Psoas muscle (tissue), 8 donors: ENCODE measurements around the gene PCSK4. TPM values are rescaled to one million over a fixed set of nuclear protein-coding genes. Genes with fewer than 3 reads are reported as not detected.

Source experiments
- ATAC-seq, 4 donors: fragments of 200-7000 bp; cut with Tn5 transposase; one replicate each; pipeline ENCODE4 v1.9.1; 2020; ENCODE audit warnings: moderate library complexity in 3 of 4, mild to moderate bottlenecking in 2 of 4
- DNase-seq, 2 donors: peaks; one replicate each; pipeline ENCODE4 v3.0.0-alpha.2; 2020
- H3K27ac ChIP-seq: fragments of 200-600 bp; one replicate; pipeline ENCODE4 v1.8.0; 2022
- H3K27me3 ChIP-seq, 3 donors: fragments of 200-600 bp in 1 of 3; one replicate each; pipeline versions ENCODE4 v1.6.1 to v1.8.0; 2013 to 2022; ENCODE audit warnings: low read length in 2 of 3, mild to moderate bottlenecking in 2 of 3, moderate library complexity in 1 of 3; ENCODE audit not compliant: insufficient read depth in 3 of 3
- H3K36me3 ChIP-seq, 2 donors: fragments of 200-600 bp in 1 of 2; one replicate each; pipeline versions ENCODE4 v1.6.1 to v1.8.0; 2013 to 2022; ENCODE audit warnings: low read depth in 1 of 2, mild to moderate bottlenecking in 1 of 2, moderate library complexity in 1 of 2; ENCODE audit not compliant: insufficient read depth in 1 of 2
- H3K4me1 ChIP-seq: fragments of 200-600 bp; one replicate; pipeline ENCODE4 v1.8.0; 2022
- H3K4me3 ChIP-seq: fragments of 200-600 bp; one replicate; pipeline ENCODE4 v1.8.0; 2022; ENCODE audit warnings: mild to moderate bottlenecking
- H3K9me3 ChIP-seq: fragments of 200-600 bp; one replicate; pipeline ENCODE4 v1.8.0; 2022
- WGBS, 3 donors: extraction: QIAGEN DNeasy Blood & Tissue Kit; methylation state at CpG; one replicate each; pipeline versions ENCODE4 v1.1.6 to v1.1.7; 2013; 5-methylcytosine and 5-hydroxymethylcytosine counted together
- intact Hi-C, 2 donors: fragments of 100-400 bp; cut with DNase I; formaldehyde crosslinking; loops; one replicate each; pipeline versions ENCODE4 v1.11.0 to v1.14.2; 2022
- polyA plus RNA-seq, 3 donors: library from polyadenylated mRNA; stranded (reverse); fragments of 200-250 nt; gene quantifications; one replicate each; pipeline ENCODE4 v1.2.3, GENCODE V29; 2013
- total RNA-seq, 4 donors: library from RNA; stranded (reverse); fragmentation: NEBNext Ultra II Directional in 2 of 4; extraction: Animal tissue kit (Norgen Biotek cat#: 25700) in 2 of 4; gene quantifications; one replicate each; pipeline versions ENCODE4 v1.2.1 to v1.2.4, GENCODE V29; 2021 to 2023
- TF ChIP-seq, protein P1 (sequence below): fragments of 200-600 bp; IDR thresholded peaks from one replicate; pipeline ENCODE4 v1.8.0; 2022; ENCODE audit warnings: antibody characterized with exemption
- donor health status: healthy with polysubstance abuse.
- donor health status: DM: no; HTN: no; CAD: no; lungs with moderate emphysema.
- donor health status: Bipolar disorder and iron deficiency.
- donor health status: healthy.
- donor health status: DM: yes; HTN: yes; CAD: no.
- donor health status: DM: no; HTN: no; CAD: no.
- donor health status: DM: no; HTN: no; CAD: no.
- donor health status: DM: yes; HTN: yes; CAD: no.

PCSK4 gene
- total and polyA plus RNA-seq, 7 donors, result 0.57 to 1.5 (median 0.89) TPM

DNA sequence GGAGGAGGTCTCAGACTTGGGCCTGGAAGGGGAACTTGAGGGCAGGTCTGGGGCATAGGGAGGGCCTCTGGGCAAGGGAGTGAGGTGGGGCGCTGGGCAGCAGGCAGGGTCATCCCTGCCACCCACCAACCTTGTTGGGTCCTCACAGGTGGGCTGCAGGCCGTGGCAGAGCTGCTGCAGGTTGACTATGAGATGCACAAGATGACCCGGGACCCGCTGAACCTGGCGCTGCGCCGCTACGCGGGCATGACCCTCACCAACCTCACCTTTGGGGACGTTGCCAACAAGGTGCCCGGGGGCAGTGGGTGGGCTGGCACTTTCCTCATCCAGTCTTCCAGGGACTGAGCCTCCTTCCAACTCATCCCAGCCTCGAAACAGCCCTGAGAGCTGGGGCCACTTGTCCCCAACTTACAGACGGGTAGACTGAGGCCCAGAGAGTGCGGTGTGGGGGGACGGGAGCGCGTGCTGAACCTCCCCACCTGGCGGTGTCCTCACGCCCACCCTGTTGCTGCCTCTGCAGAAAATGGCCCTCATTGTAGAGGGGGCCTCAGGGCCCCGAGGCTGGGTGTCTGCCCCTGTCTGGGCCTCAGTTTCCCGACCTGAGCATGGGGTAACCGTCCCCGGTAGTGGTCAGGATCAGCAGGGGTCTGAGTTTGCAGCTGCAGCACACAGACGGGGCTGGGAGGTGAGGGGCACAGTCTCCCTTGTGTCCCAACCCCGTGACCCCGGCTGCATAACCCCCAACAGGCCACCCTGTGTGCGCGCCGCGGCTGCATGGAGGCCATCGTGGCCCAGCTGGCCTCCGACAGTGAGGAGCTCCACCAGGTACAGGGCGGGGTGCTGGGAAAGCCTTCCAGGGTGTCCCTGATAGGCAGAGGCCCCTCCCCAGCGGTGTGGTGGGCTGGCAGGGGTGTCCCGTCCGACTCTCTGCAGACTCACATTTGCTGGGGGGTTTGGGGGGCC, 29.8 kb downstream of the PCSK4 start:
- no peaks in the 10 kb centered on the region for H3K9me3 ChIP-seq
- H3K27ac ChIP-seq, result no peak overlapping the region
- H3K4me3 ChIP-seq, result no peak overlapping the region
- DNase-seq, result peak in 1 of 2 donors; percentile 39
- H3K4me1 ChIP-seq, result no peaks in the 10 kb centered on the region
- TF ChIP-seq, protein P1, sequence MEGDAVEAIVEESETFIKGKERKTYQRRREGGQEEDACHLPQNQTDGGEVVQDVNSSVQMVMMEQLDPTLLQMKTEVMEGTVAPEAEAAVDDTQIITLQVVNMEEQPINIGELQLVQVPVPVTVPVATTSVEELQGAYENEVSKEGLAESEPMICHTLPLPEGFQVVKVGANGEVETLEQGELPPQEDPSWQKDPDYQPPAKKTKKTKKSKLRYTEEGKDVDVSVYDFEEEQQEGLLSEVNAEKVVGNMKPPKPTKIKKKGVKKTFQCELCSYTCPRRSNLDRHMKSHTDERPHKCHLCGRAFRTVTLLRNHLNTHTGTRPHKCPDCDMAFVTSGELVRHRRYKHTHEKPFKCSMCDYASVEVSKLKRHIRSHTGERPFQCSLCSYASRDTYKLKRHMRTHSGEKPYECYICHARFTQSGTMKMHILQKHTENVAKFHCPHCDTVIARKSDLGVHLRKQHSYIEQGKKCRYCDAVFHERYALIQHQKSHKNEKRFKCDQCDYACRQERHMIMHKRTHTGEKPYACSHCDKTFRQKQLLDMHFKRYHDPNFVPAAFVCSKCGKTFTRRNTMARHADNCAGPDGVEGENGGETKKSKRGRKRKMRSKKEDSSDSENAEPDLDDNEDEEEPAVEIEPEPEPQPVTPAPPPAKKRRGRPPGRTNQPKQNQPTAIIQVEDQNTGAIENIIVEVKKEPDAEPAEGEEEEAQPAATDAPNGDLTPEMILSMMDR, result no peak
- WGBS, 3 donors, result 89 to 95% (median 91%) methylated on average over 35 to 36 of the region's 36 CpGs
- intact Hi-C loops, result no loop called here
- no peak for ATAC-seq
- no peaks in the 10 kb centered on the region for H3K36me3 ChIP-seq
- peaks cover 0 to 48% (median 21%) of the 10 kb centered on the region in 3 donors for H3K27me3 ChIP-seq

DNA sequence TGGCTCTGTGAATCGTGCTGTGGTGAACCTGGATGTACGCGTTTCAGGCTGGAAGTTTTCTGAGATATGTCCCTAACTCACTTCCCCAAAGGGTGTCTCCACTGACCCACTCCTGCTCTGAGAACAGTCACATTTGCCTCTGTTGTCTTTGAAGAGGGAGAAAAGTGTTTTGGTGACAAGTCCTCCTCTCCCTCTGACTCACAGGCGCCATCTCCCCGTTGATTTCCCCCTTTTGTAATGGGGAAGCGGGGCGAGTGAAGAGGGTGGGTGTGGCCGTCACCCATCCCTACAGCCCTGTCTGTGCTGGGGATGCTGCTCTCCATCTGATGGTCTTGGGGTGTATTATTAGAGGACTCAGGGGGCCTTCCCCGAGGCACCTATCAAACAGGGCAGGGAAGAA, 30.7 kb downstream of the PCSK4 start:
- TF ChIP-seq, protein P1, result no peak
- intact Hi-C loops, result no loop called here
- no peak overlapping the region for H3K4me3 ChIP-seq
- ATAC-seq (no peak), DNase-seq (peak in 1 of 2 donors; percentile 31)
- H3K27me3 ChIP-seq, result peaks cover 0 to 48% (median 23%) of the 10 kb centered on the region in 3 donors
- H3K36me3 ChIP-seq, result no peaks in the 10 kb centered on the region
- no peaks in the 10 kb centered on the region for H3K9me3 ChIP-seq
- H3K27ac ChIP-seq, result no peak overlapping the region
- 64 to 76% (median 69%) methylated on average over 9 of the region's 9 CpGs for WGBS, 3 donors
- H3K4me1 ChIP-seq, result no peaks in the 10 kb centered on the region

DNA sequence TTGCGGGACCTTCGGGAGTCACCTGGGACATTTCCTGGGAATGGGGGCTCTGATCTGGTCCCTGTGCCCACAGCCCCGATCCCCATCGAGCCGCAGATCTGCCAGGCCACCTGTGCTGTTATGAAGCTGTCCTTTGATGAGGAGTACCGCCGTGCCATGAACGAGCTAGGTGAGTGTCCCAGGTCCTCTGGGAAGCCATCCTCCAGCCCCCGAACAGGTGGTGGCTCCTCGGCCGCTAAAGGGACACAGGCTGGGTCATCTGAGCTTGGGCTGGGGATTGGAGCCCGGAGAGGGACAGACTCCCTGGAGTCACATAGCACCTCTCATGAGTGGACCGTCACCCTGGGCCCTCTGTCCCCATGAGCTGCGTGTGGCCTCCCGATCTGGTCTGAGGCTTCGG, 32.3 kb downstream of the PCSK4 start:
- Histone ChIP-seq H3K4me1 (no peaks in the 10 kb centered on the region), H3K27ac (no peak overlapping the region), H3K9me3 (no peaks in the 10 kb centered on the region), H3K27me3 (peaks cover 0 to 56% (median 33%) of the 10 kb centered on the region in 3 donors), H3K36me3 (no peaks in the 10 kb centered on the region), H3K4me3 (no peak overlapping the region)
- TF ChIP-seq, protein P1, result no peak
- DNase-seq (peak in 1 of 2 donors; percentile 48), ATAC-seq (no peak)
- 67 to 78% (median 72%) methylated on average over 16 of the region's 16 CpGs for WGBS, 3 donors
- intact Hi-C loops, result no loop called here

DNA sequence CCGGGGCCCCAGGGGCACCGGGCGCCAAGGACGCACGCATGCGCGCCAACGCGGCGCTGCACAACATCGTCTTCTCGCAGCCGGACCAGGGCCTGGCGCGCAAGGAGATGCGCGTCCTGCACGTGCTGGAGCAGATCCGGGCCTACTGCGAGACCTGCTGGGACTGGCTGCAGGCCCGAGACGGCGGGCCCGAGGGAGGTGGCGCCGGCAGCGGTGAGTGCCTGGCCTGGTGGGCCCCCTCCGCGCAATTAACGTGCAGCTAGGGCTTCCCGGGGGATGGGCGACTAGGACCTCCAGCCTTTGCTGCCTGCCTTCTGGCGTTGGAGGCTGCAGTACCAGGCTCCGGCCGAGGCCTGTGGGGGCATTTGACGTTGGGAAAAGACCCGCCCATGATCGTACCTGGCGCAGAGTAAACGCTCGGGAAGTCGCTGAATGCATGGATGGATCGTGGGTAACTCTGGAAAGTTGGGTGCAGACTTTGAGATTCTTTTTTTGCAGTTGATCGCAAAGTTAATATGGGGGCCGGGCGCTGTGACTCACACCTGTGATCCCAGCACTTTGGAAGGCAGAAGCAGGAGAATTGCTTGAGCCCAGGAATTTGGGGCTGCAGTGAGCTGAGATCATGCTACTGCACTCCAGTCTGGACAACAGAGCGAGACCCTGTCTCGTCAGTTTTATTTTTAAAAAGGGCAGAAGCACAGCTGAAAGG, 33.0 kb downstream of the PCSK4 start:
- Histone ChIP-seq H3K4me1 (no peaks in the 10 kb centered on the region), H3K4me3 (no peak overlapping the region), H3K9me3 (no peaks in the 10 kb centered on the region), H3K27me3 (peaks cover 0 to 63% (median 39%) of the 10 kb centered on the region in 3 donors), H3K27ac (no peak overlapping the region), H3K36me3 (no peaks in the 10 kb centered on the region)
- DNase-seq, result peak in 1 of 2 donors; percentile 44
- ATAC-seq, result peak in 1 of 4 donors; percentile 11
- TF ChIP-seq, protein P1, result no peak
- intact Hi-C loops, result no loop called here
- WGBS, 3 donors, result 10 to 18% (median 15%) methylated on average over 45 to 48 of the region's 48 CpGs
